ENCODE data around the gene ST7L. TPM values are rescaled to one million over a fixed set of nuclear protein-coding genes. Genes with fewer than 3 reads are reported as not detected.
"Not testable (repeated sequence)": the region's sequence is repeated elsewhere in the genome, so short reads cannot be mapped to it uniquely, and the experiment has no call there.

ST7L gene
- total and polyA plus RNA-seq, 2 donors (not counting 3 experiments of a cell fraction or from before 2014, with no cell fraction given) = 12.3 to 28.4 TPM

GRCh38 chr1:112488141-112488540 lies 130.8 kb downstream of the ST7L start:
- no peaks in the 10 kb centered on the region for H4K20me1 ChIP-seq (replicated peaks; ENCODE audit: control insufficient read depth, extremely low read depth, insufficient read depth, low read length)
- no peaks in the 10 kb centered on the region for H3K9me3 ChIP-seq (replicated peaks; ENCODE audit: control insufficient read depth, insufficient read depth, low read length)
- H3K4me2 ChIP-seq (ENCODE audit: insufficient read depth, low read length) = no peak overlapping the region
- H3K9me1 ChIP-seq (replicated peaks; ENCODE audit: control insufficient read depth, extremely low read depth, insufficient read depth, low read length) = no peaks in the 10 kb centered on the region
- no peak overlapping the region for H2AFZ ChIP-seq (ENCODE audit: low read depth, low read length)
- no peak overlapping the region for H3K27ac ChIP-seq (ENCODE audit: insufficient read depth, low read depth, low read length)
- FAIRE-seq (no peak), DNase-seq (ENCODE audit: low read depth, low spot score) (no peak)
- no peak overlapping the region for H3K4me3 ChIP-seq (replicated peaks in 1 of 3; ENCODE audit: insufficient read depth in 1 of 3, low read depth in 1 of 3, low read length in 3 of 3)
- TF ChIP-seq FOS (IDR thresholded peaks at IDR 0.05; ENCODE audit: borderline replicate concordance, insufficient read depth, low read length) = no peak
- TF ChIP-seq CTCF (IDR thresholded peaks at IDR 0.05; ENCODE audit: extremely low read depth in 1 of 2, insufficient read depth in 1 of 2, low read depth in 1 of 2, low read length in 2 of 2) = no peak
- TF ChIP-seq POLR2A (IDR thresholded peaks at IDR 0.05; ENCODE audit: low read depth, low read length) = no peak
- no peak for TF ChIP-seq JUN (IDR thresholded peaks at IDR 0.05; ENCODE audit: borderline replicate concordance, insufficient read depth, insufficient read length, low read depth)
- no peak for TF ChIP-seq EZH2 (IDR thresholded peaks at IDR 0.05; ENCODE audit: borderline replicate concordance, low read depth, low read length, severe bottlenecking)
- no peak for TF ChIP-seq MAX (IDR thresholded peaks at IDR 0.05; ENCODE audit: insufficient read depth, insufficient read length)
- no peak for TF ChIP-seq POLR2AphosphoS5 (IDR thresholded peaks at IDR 0.05; ENCODE audit: insufficient read depth, low read depth, low read length)
- TF ChIP-seq MYC (IDR thresholded peaks at IDR 0.05; ENCODE audit: low read depth, low read length) = no peak
- no peak for TF ChIP-seq GATA2 (IDR thresholded peaks at IDR 0.05; ENCODE audit: insufficient read depth, insufficient read length, low read depth, low read length)
- BruUV-seq (replicated peaks) = no TSS peak
- H3K9ac ChIP-seq (replicated peaks; ENCODE audit: extremely low read depth, insufficient read depth, low read length) = no peak overlapping the region
- POLR2A ChIA-PET = interaction anchor here (0.6 kb wide), 1 partner anchor 224 kb away, joined by 5 read pairs; no protein-coding TSS in a partner anchor
- no peaks in the 10 kb centered on the region for H3K4me1 ChIP-seq (ENCODE audit: control insufficient read depth, extremely low read depth, insufficient read depth, low read length)
- intact Hi-C loops (cut with micrococcal nuclease) (no loop called here), dilution Hi-C loops (cut with MboI; ENCODE audit: extremely low pct_ligation_motif_present, low sequenced_read_pairs) (no loop called here)
- H3K79me2 ChIP-seq (ENCODE audit: control insufficient read depth, insufficient read depth, low read length) = no peaks in the 10 kb centered on the region
- CTCF ChIA-PET = interaction anchor here (0.9 to 1.3 kb wide), 3 partner anchors 14 to 77 kb away, joined by 3 to 5 read pairs (median 4); no protein-coding TSS in a partner anchor
- H3K36me3 ChIP-seq (ENCODE audit: control insufficient read depth in 2 of 2, extremely low read depth in 1 of 2, insufficient read depth in 2 of 2, low read length in 2 of 2) = no peaks in the 10 kb centered on the region
- H3K27me3 ChIP-seq (ENCODE audit: control insufficient read depth in 2 of 2, insufficient read depth in 2 of 2, low read length in 2 of 2) = no peaks in the 10 kb centered on the region

- POLR2A ChIA-PET = interaction anchor here (0.6 kb wide), 1 partner anchor 224 kb away, joined by 5 read pairs; no protein-coding TSS in a partner anchor
- H3K9me1 ChIP-seq (replicated peaks; ENCODE audit: control insufficient read depth, extremely low read depth, insufficient read depth, low read length); H3K9ac ChIP-seq (replicated peaks; ENCODE audit: extremely low read depth, insufficient read depth, low read length); H3K4me1 ChIP-seq (ENCODE audit: control insufficient read depth, extremely low read depth, insufficient read depth, low read length); dilution Hi-C loops (cut with MboI; ENCODE audit: extremely low pct_ligation_motif_present, low sequenced_read_pairs); FAIRE-seq; H3K36me3 ChIP-seq (ENCODE audit: control insufficient read depth in 2 of 2, extremely low read depth in 1 of 2, insufficient read depth in 2 of 2, low read length in 2 of 2); DNase-seq (ENCODE audit: low read depth, low spot score); H3K79me2 ChIP-seq (ENCODE audit: control insufficient read depth, insufficient read depth, low read length); BruUV-seq (replicated peaks); H3K9me3 ChIP-seq (replicated peaks; ENCODE audit: control insufficient read depth, insufficient read depth, low read length); H3K27ac ChIP-seq (ENCODE audit: insufficient read depth, low read depth, low read length); H3K4me3 ChIP-seq (replicated peaks in 1 of 3; ENCODE audit: insufficient read depth in 1 of 3, low read depth in 1 of 3, low read length in 3 of 3); H3K4me2 ChIP-seq (ENCODE audit: insufficient read depth, low read length); H4K20me1 ChIP-seq (replicated peaks; ENCODE audit: control insufficient read depth, extremely low read depth, insufficient read depth, low read length); H3K27me3 ChIP-seq (ENCODE audit: control insufficient read depth in 2 of 2, insufficient read depth in 2 of 2, low read length in 2 of 2); H2AFZ ChIP-seq (ENCODE audit: low read depth, low read length); intact Hi-C loops (cut with micrococcal nuclease): not testable (repeated sequence)
- CTCF ChIA-PET = interaction anchor here (0.9 to 1.3 kb wide), 3 partner anchors 14 to 77 kb away, joined by 3 to 5 read pairs (median 4); no protein-coding TSS in a partner anchor
These were observed 131.3 kb downstream of the ST7L start for GRCh38 chr1:112487686-112488085.

GRCh38 chr1:112486063-112486462 lies 132.9 kb downstream of the ST7L start:
- H3K27ac ChIP-seq (ENCODE audit: insufficient read depth, low read depth, low read length); H2AFZ ChIP-seq (ENCODE audit: low read depth, low read length); DNase-seq (ENCODE audit: low read depth, low spot score); FAIRE-seq; H4K20me1 ChIP-seq (replicated peaks; ENCODE audit: control insufficient read depth, extremely low read depth, insufficient read depth, low read length); H3K9me1 ChIP-seq (replicated peaks; ENCODE audit: control insufficient read depth, extremely low read depth, insufficient read depth, low read length); H3K4me3 ChIP-seq (replicated peaks in 1 of 3; ENCODE audit: insufficient read depth in 1 of 3, low read depth in 1 of 3, low read length in 3 of 3); intact Hi-C loops (cut with micrococcal nuclease); H3K4me2 ChIP-seq (ENCODE audit: insufficient read depth, low read length); H3K9me3 ChIP-seq (replicated peaks; ENCODE audit: control insufficient read depth, insufficient read depth, low read length); dilution Hi-C loops (cut with MboI; ENCODE audit: extremely low pct_ligation_motif_present, low sequenced_read_pairs); BruUV-seq (replicated peaks); H3K9ac ChIP-seq (replicated peaks; ENCODE audit: extremely low read depth, insufficient read depth, low read length); H3K36me3 ChIP-seq (ENCODE audit: control insufficient read depth in 2 of 2, extremely low read depth in 1 of 2, insufficient read depth in 2 of 2, low read length in 2 of 2); POLR2A ChIA-PET; H3K27me3 ChIP-seq (ENCODE audit: control insufficient read depth in 2 of 2, insufficient read depth in 2 of 2, low read length in 2 of 2); H3K79me2 ChIP-seq (ENCODE audit: control insufficient read depth, insufficient read depth, low read length); H3K4me1 ChIP-seq (ENCODE audit: control insufficient read depth, extremely low read depth, insufficient read depth, low read length): not testable (repeated sequence)
- CTCF ChIA-PET = interaction anchor here (1.1 to 1.7 kb wide), 3 partner anchors 16 to 128 kb away, joined by 3 to 5 read pairs (median 4); no protein-coding TSS in a partner anchor
